ENCODE data around the gene EFS. TPM values are rescaled to one million over a fixed set of nuclear protein-coding genes. Genes with fewer than 3 reads are reported as not detected.

The EFS gene
- total and polyA plus RNA-seq, 8 donors = 15.8 to 64.1 (median 46.9) TPM

- no peak for TF ChIP-seq CTCF (IDR thresholded peaks at IDR 0.05)
- no peak for ATAC-seq
- no peak overlapping the region for H3K27ac ChIP-seq
- intact Hi-C loops (cut with DNase I) = no loop called here
- peak in 1 of 4 donors; percentile 10 for DNase-seq
- no peak overlapping the region for H3K4me3 ChIP-seq
- H3K27me3 ChIP-seq = peaks cover 0 to 47% of the 10 kb centered on the region in 2 donors
- no peaks in the 10 kb centered on the region for H3K9me3 ChIP-seq
- peaks cover 3 to 15% of the 10 kb centered on the region in 2 donors for H3K4me1 ChIP-seq
- peaks cover 0 to 6% of the 10 kb centered on the region in 2 donors for H3K36me3 ChIP-seq
Measured at GRCh38 chr14:23353433-23353780, 11.6 kb downstream of the EFS start.

DNA sequence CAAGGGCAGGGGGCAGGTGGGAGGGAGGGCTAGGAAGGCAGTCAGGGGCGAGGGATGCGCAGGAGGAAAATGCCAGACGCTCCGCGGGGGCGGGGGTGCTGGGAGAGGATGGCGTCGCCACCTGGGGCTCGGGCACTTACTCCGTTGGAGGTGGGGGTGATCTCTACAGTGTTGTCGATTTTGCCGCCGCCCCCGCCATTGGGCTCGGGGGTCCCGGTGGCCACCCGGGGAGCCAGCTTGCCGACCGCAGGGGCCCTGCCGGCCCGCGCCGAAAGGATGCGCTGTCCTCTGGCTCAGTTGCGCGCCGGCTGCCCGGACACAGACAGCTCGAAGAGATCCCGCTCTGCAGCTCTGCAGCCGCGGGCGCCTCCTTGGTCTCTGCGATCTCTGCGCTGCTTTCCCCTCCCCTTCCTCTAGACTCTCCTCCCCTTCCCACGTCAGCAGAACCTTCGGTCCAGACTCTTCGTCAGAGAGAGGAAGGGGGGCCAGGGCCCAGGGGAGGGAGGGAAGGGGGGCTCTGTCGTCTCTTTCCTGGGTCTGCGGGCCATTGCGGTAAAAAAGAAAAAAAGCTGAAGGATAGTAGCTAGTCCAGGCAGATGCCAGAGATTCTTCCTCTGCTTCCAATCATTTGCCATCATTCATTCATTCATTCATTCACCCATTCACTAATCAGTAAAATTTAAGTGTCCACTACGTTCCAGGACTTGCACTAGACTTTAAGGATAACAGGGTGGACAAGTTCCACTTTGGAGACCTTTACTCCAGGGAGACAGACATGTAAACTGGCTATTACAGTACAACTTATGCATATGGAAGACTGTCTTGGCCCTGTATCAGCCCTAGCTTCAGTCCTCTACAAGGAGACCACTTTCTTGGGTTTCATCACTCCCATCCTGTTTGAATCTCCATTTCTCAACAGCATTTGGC, 12.2 kb downstream of the EFS start, which contains the start of gene SLC22A17:
TSS of gene SLC22A17 (minus strand) at position 382 of the 927 bp plus-strand sequence.
- peak in 3 of 4 donors; percentile 76 to 95 (median 88) for DNase-seq
- Histone ChIP-seq H3K4me3 (peak within 1 kb of the TSS; percentile 46 to 75), H3K27me3 (peaks cover 0 to 47% of the 10 kb centered on the region in 2 donors), H3K9me3 (no peaks in the 10 kb centered on the region), H3K36me3 (peaks cover 0 to 6% of the 10 kb centered on the region in 2 donors), H3K27ac (peak within 1 kb of the TSS in 1 of 2 donors; percentile 33), H3K4me1 (peaks cover 3 to 15% of the 10 kb centered on the region in 2 donors)
- no peak for TF ChIP-seq CTCF (IDR thresholded peaks at IDR 0.05)
- intact Hi-C loops (cut with DNase I) = no loop called here
- peak; percentile 95 for ATAC-seq

DNA sequence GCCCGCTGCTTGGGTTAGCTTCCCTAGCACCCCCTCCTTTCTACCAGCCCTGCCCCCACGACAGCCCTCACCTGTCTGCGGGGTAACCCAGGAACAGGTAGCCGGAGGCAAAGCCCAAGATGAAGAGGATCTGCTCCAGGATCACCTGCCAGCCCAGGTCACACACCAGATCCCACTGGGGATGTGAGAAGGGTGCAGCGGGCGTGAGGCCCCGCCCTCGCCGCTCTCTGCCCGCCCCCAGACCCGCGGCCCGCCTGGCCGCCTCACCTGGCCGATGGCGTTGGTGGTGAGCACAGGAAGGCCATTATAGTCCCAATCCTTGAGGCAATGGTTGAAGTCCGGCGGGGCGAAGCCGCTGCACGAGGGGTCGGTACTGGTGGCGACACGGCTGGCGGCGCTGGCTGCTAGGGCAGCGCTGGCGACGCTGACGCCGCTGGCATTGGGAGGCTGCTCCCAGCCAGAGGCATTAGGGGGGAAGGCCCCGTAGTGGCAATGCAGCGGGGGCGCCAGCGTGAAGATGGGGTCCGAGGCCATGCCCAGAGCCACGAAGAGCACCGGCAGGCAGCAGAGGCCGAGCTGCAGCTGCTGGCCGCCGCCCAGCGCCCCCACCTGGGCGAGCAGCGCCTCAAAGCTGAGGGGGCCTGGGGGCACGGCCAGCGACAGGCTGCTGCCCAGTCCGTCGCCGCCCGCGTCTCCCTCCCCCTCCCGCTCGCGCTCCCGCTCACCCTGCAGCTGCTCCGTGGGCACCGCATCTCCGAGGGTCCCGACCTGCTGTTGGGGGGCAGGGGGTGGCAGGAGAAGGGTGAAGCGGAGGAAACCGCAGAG, 13.1 kb downstream of the EFS start:
- Histone ChIP-seq H3K36me3 (no peaks in the 10 kb centered on the region), H3K27me3 (peaks cover 0 to 47% of the 10 kb centered on the region in 2 donors), H3K4me1 (peaks cover 3 to 15% of the 10 kb centered on the region in 2 donors), H3K9me3 (no peaks in the 10 kb centered on the region), H3K4me3 (peak overlapping the region; percentile 46 to 75), H3K27ac (no peak overlapping the region)
- intact Hi-C loops (cut with DNase I) = no loop called here
- TF ChIP-seq CTCF (IDR thresholded peaks at IDR 0.05) = no peak
- ATAC-seq (peak; percentile 55), DNase-seq (peak in 1 of 4 donors; percentile 16)

DNA sequence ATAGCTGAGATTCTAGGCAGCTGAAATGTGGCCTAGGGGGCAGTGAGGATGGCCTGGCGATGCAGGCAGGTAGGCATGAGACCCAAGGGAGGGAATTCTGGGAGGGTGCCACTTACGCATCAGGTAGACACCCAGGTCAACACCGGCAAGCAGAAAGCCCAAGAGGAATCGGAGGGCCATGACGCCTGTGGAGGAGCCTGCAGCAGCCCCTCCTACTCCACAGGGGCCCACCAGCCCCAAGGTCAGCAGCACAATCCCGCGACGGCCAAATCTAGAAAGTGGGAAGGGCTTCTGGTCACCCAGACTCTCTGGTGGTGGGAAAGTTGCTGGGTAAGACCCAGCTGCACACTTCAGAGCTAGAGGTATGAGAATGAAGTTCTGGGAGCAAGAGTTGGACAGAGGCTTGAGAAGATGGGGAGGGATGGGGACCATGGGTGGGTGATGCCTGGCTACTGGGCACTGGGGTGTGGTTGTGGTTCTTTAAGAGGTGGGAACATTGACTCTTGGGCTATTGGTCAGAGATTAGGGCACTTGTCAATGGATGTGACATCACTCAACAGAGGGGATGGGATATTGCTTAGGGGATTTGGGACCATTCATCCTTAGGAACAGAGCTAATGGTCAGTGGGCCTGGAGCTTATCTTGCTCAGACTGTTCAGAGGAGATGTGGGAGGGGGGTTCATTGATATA, 15.7 kb downstream of the EFS start:
- DNase-seq (no peak), ATAC-seq (no peak)
- H3K4me3 ChIP-seq = no peak overlapping the region
- no peak overlapping the region for H3K27ac ChIP-seq
- H3K27me3 ChIP-seq = peaks cover 0 to 39% of the 10 kb centered on the region in 2 donors
- H3K9me3 ChIP-seq = no peaks in the 10 kb centered on the region
- no peak for TF ChIP-seq CTCF (IDR thresholded peaks at IDR 0.05)
- peaks cover 3 to 15% of the 10 kb centered on the region in 2 donors for H3K4me1 ChIP-seq
- no peaks in the 10 kb centered on the region for H3K36me3 ChIP-seq
- intact Hi-C loops (cut with DNase I) = loop anchor here in 1 of 2 donors (10.0 kb wide), 1 partner anchor 126 kb away; no protein-coding TSS in a partner anchor
